ENCODE measurements around the gene SFTA2. TPM values are rescaled to one million over a fixed set of nuclear protein-coding genes. Genes with fewer than 3 reads are reported as not detected.

The SFTA2 gene
- total and polyA plus RNA-seq, 10 of the 15 experiments (the other 5 are each of a cell fraction or from before 2014, with no cell fraction given) = 0.15 to 0.92 (median 0.33) TPM; not detected in 4

GRCh38 chr6:30932665-30933365 is 845 bp upstream of the SFTA2 start (continued):
- no peak for TF ChIP-seq USF1 (IDR thresholded peaks at IDR 0.05; ENCODE audit: borderline replicate concordance, extremely low read length, insufficient read depth, low read depth, low read length)
- no peak for TF ChIP-seq RAD51 (IDR thresholded peaks at IDR 0.05)

GRCh38 chr6:30931272-30931671 is 698 bp downstream of the SFTA2 start:
- no peak for DNase-seq (ENCODE audit: low read depth, low spot score)
- no peak for FAIRE-seq
- Histone ChIP-seq H3K27me3 (replicated peaks in 1 of 2; ENCODE audit: control insufficient read depth in 2 of 2, insufficient read depth in 2 of 2, low read length in 1 of 2) (0 out of 4 replicates have a peak, but pooled peaks cover 0 to 2% of the 10 kb centered on the region in 2 experiments), H3K36me3 (ENCODE audit: control insufficient read depth in 2 of 2, insufficient read depth in 2 of 2, low read length in 1 of 2) (peaks cover 3 to 5% of the 10 kb centered on the region in 2 experiments; a peak in 3 of 4 replicates), H3K9me3 (replicated peaks; ENCODE audit: control insufficient read depth, insufficient read depth, low read length) (no peaks in the 10 kb centered on the region), H3K4me2 (ENCODE audit: control insufficient read depth, insufficient read depth) (no peak overlapping the region), H4K20me1 (ENCODE audit: control insufficient read depth, insufficient read depth) (no peaks in the 10 kb centered on the region), H2AFZ (ENCODE audit: control insufficient read depth, low read depth, low read length) (no peak overlapping the region), H3K4me1 (ENCODE audit: control insufficient read depth, insufficient read depth, low read length) (no peaks in the 10 kb centered on the region), H3K9ac (ENCODE audit: control insufficient read depth, insufficient read depth, low read length) (no peak overlapping the region), H3K27ac (ENCODE audit: control insufficient read depth, insufficient read depth) (no peak overlapping the region), H3K4me3 (no peak overlapping the region), H3K79me2 (ENCODE audit: control insufficient read depth, insufficient read depth, low read length) (no peaks in the 10 kb centered on the region)
- no TSS peak for BruUV-seq (replicated peaks)
- TF ChIP-seq SRF (IDR thresholded peaks at IDR 0.05; ENCODE audit: low read depth in 2 of 2, low read length in 2 of 2) = no peak
- TF ChIP-seq SMAD5 (IDR thresholded peaks at IDR 0.05; ENCODE audit: low read depth) = no peak
- TF ChIP-seq KAT2A (conservative IDR thresholded peaks at IDR 0.05; ENCODE audit: control insufficient read depth, low read depth, low read length) = no peak
- RAD21 ChIA-PET (ENCODE audit: unreplicated experiment) = no interaction called here
- SMC1A ChIA-PET (ENCODE audit: uncharacterized antibody, unreplicated experiment) = interaction anchor here (0.6 kb wide), 1 partner anchor 203 kb away, joined by 3 read pairs; no protein-coding TSS in a partner anchor
- ATAC-seq = no peak
- intact Hi-C loops (cut with micrococcal nuclease; ENCODE audit: unreplicated experiment) (no loop called here), in situ Hi-C loops (cut with MboI) (no loop called here)
- 39% methylated on average over 6 of the region's 8 CpGs for WGBS (ENCODE audit: insufficient coverage, insufficient replicate concordance, low lambda C conversion rate, missing lambda C conversion rate)
- CTCF ChIA-PET = interaction anchor here (0.9 kb wide), 1 partner anchor 16 kb away, joined by 3 read pairs; no protein-coding TSS in a partner anchor
- POLR2A ChIA-PET = interaction anchor here (0.6 kb wide), 1 partner anchor 1345 kb away, joined by 3 read pairs; no protein-coding TSS in a partner anchor
